Liver (tissue), 9 donors: ENCODE measurements around the gene TARS2. TPM values are rescaled to one million over a fixed set of nuclear protein-coding genes. Genes with fewer than 3 reads are reported as not detected.

ENCODE experiments used
- DNase-seq: peaks from one replicate; pipeline ENCODE4 v3.0.0-alpha.2; 2017; ENCODE audit warnings: low spot score
- H3K27ac ChIP-seq, 2 donors: one replicate each; pipeline ENCODE4 v1.7.0; 2013; ENCODE audit warnings: inconsistent platforms in 2 of 2, low read length in 2 of 2, control low read depth in 1 of 2, low read depth in 1 of 2, mild to moderate bottlenecking in 1 of 2
- H3K27me3 ChIP-seq, 4 donors: one replicate each; pipeline versions ENCODE4 v1.6.1 to v1.7.0; 2013; ENCODE audit warnings: low read length in 3 of 4, inconsistent platforms in 1 of 4, mild to moderate bottlenecking in 1 of 4, moderate library complexity in 1 of 4; ENCODE audit not compliant: control insufficient read depth in 4 of 4, insufficient read depth in 4 of 4
- H3K36me3 ChIP-seq, 4 donors: one replicate each; pipeline versions ENCODE4 v1.6.1 to v1.7.0; 2013; ENCODE audit warnings: low read length in 3 of 4, mild to moderate bottlenecking in 3 of 4, low read depth in 1 of 4, moderate library complexity in 1 of 4; ENCODE audit not compliant: control insufficient read depth in 4 of 4, insufficient read depth in 3 of 4
- H3K4me1 ChIP-seq, 4 donors: one replicate each; pipeline versions ENCODE4 v1.6.1 to v1.7.0; 2013; ENCODE audit warnings: low read length in 3 of 4, mild to moderate bottlenecking in 3 of 4, moderate library complexity in 1 of 4; ENCODE audit not compliant: control insufficient read depth in 4 of 4, insufficient read depth in 4 of 4
- H3K4me3 ChIP-seq, 3 donors: one replicate each; pipeline versions ENCODE4 v1.6.1 to v1.7.0; 2013; ENCODE audit warnings: low read length in 3 of 3, control low read depth in 1 of 3, low read depth in 1 of 3, mild to moderate bottlenecking in 1 of 3
- H3K9ac ChIP-seq, 2 donors: one replicate each; pipeline ENCODE4 v1.7.0; 2013; ENCODE audit warnings: low read length in 2 of 2, mild to moderate bottlenecking in 2 of 2, moderate library complexity in 2 of 2, control low read depth in 1 of 2, low read depth in 1 of 2
- H3K9me3 ChIP-seq, 4 donors: one replicate each; pipeline versions ENCODE4 v1.6.1 to v1.7.0; 2013; ENCODE audit warnings: low read length in 3 of 4; ENCODE audit not compliant: control insufficient read depth in 4 of 4
- EGR1 ChIP-seq, 2 donors: IDR thresholded peaks; 2 replicates each; pipeline ENCODE4 v1.6.1; 2016 to 2018; ENCODE audit warnings: antibody characterized with exemption in 2 of 2, low read depth in 2 of 2
- FOXA2 ChIP-seq: IDR thresholded peaks from 2 replicates; pipeline ENCODE4 v1.6.1; 2016; ENCODE audit warnings: antibody characterized with exemption
- HNF4A ChIP-seq, 2 donors: conservative IDR thresholded peaks; 2 replicates each; pipeline ENCODE4 v1.6.1; 2016; ENCODE audit warnings: antibody characterized with exemption in 2 of 2, mild to moderate bottlenecking in 2 of 2
- HNF4G ChIP-seq: IDR thresholded peaks from 2 replicates; pipeline ENCODE4 v1.6.1; 2016; ENCODE audit warnings: antibody characterized with exemption
- JUND ChIP-seq, 2 donors: IDR thresholded peaks; 2 replicates each; pipeline ENCODE4 v1.6.1; 2016; ENCODE audit warnings: antibody characterized with exemption in 2 of 2
- NR2F2 ChIP-seq: IDR thresholded peaks from 2 replicates; pipeline ENCODE4 v1.6.1; 2016; ENCODE audit warnings: antibody characterized with exemption
- RAD21 ChIP-seq, 2 donors: IDR thresholded peaks; 2 replicates each; pipeline ENCODE4 v1.6.1; 2016; ENCODE audit warnings: antibody characterized with exemption in 2 of 2, mild to moderate bottlenecking in 2 of 2
- RXRA ChIP-seq, 2 donors: IDR thresholded peaks; 2 replicates each; pipeline ENCODE4 v1.6.1; 2017 to 2018; ENCODE audit warnings: antibody characterized with exemption in 2 of 2, mild to moderate bottlenecking in 1 of 2
- SP1 ChIP-seq: IDR thresholded peaks from 2 replicates; pipeline ENCODE4 v1.6.1; 2018; ENCODE audit warnings: antibody characterized with exemption, mild to moderate bottlenecking
- TAF1 ChIP-seq: conservative IDR thresholded peaks from 2 replicates; pipeline ENCODE4 v1.6.1; 2016; ENCODE audit warnings: antibody characterized with exemption, mild to moderate bottlenecking
- YY1 ChIP-seq: IDR thresholded peaks from 2 replicates; pipeline ENCODE4 v1.6.1; 2016; ENCODE audit warnings: antibody characterized with exemption, mild to moderate bottlenecking
- WGBS: extraction: QIAGEN DNeasy Blood & Tissue Kit; methylation state at CpG from one replicate; pipeline ENCODE4 v1.1.7; 2013; 5-methylcytosine and 5-hydroxymethylcytosine counted together
- polyA plus RNA-seq, 2 donors: library from polyadenylated mRNA; stranded (reverse) in 1 of 2; unstranded in 1 of 2; fragments of 200-250 nt in 1 of 2; fragments of >200 nt in 1 of 2; fragmentation: Nextera tagmentation in 1 of 2; extraction: Ambion mirVana in 1 of 2; gene quantifications; one replicate each; pipeline versions ENCODE4 v1.2.1 to v1.2.3, GENCODE V29; 2013 to 2015
- total RNA-seq, 2 donors: library from RNA; depleted of rRNA; stranded (reverse); fragments of >200 nt; gene quantifications; one replicate each; pipeline ENCODE4 v1.2.3, GENCODE V29; 2014
- TF ChIP-seq, protein P1 (sequence below): IDR thresholded peaks from 2 replicates; pipeline ENCODE4 v1.6.1; 2016; ENCODE audit warnings: antibody characterized with exemption
- TF ChIP-seq, protein P2 (sequence below): IDR thresholded peaks from 2 replicates; pipeline ENCODE4 v1.6.1; 2016; ENCODE audit warnings: antibody characterized with exemption, mild to moderate bottlenecking
- donor health status: healthy.
- donor health status: healthy.
- donor health status: healthy.
- donor health status: healthy.
- donor health status: healthy.

Gene TARS2
- total and polyA plus RNA-seq, 4 donors = 10.9 to 20.8 (median 18.6) TPM

DNA sequence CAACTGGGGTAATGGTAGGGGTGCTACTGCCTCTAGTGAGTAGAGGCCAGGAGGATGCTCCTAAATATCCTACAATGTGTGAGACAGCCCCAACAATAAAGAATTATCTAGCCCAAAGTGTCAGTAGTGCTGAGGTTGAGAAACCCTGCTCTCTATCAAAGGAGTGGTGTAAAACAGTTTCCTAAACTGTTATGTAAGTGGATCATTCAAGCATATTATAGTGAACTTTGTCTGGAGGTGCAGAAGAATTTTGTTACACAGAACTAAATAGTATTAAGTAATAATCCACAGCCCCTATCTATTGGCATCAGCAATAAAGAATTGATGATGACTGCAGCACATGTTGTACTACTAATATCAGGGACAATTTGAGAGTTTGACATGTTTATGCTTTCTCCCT is 20.3 kb upstream of the TARS2 start:
- Histone ChIP-seq H3K27ac (peak overlapping the region; percentile 31 to 42), H3K4me1 (peaks cover 2 to 33% (median 24%) of the 10 kb centered on the region in 4 donors), H3K9me3 (no peaks in the 10 kb centered on the region), H3K9ac (no peak overlapping the region), H3K36me3 (peaks cover 6 to 20% (median 15%) of the 10 kb centered on the region in 4 donors), H3K27me3 (no peaks in the 10 kb centered on the region), H3K4me3 (no peak overlapping the region)
- no peak for DNase-seq
- no peak for TF ChIP-seq NR2F2
- peak; percentile 56 to 67 for TF ChIP-seq RXRA (IDR thresholded peaks at IDR 0.05)
- TF ChIP-seq HNF4A (conservative IDR thresholded peaks at IDR 0.05) = peak; percentile 74 to 82
- no peak for TF ChIP-seq TAF1
- peak; percentile 13 to 20 for TF ChIP-seq RAD21 (IDR thresholded peaks at IDR 0.05)
- TF ChIP-seq, protein P1, sequence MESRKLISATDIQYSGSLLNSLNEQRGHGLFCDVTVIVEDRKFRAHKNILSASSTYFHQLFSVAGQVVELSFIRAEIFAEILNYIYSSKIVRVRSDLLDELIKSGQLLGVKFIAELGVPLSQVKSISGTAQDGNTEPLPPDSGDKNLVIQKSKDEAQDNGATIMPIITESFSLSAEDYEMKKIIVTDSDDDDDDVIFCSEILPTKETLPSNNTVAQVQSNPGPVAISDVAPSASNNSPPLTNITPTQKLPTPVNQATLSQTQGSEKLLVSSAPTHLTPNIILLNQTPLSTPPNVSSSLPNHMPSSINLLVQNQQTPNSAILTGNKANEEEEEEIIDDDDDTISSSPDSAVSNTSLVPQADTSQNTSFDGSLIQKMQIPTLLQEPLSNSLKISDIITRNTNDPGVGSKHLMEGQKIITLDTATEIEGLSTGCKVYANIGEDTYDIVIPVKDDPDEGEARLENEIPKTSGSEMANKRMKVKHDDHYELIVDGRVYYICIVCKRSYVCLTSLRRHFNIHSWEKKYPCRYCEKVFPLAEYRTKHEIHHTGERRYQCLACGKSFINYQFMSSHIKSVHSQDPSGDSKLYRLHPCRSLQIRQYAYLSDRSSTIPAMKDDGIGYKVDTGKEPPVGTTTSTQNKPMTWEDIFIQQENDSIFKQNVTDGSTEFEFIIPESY = peak; percentile 53
- no peak for TF ChIP-seq EGR1 (IDR thresholded peaks at IDR 0.05; ENCODE audit: low read depth in 2 of 2)
- TF ChIP-seq HNF4G = peak; percentile 54
- TF ChIP-seq SP1 = peak; percentile 51
- TF ChIP-seq JUND (IDR thresholded peaks at IDR 0.05) = no peak

DNA sequence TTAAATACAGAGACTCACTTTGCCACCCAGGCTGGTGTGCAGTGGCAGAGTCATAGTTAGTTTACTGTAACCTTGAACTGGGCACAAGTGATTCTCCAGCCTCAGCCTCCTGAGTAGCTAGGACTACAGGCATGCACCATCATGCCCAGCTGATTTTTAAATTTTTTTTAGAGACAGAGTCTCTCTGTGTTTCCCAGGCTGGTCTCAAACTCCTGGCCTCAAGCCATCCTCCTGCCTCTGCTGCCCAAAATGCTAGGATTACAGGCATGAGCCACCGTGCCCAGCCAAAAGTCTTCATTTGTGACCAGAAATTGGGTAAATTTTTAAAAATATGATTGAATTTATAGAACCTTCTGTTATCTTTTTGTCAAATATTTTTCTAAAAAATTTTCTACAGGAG is 17.9 kb upstream of the TARS2 start:
- H3K9ac ChIP-seq = no peak overlapping the region
- H3K4me1 ChIP-seq = peaks cover 10 to 52% (median 36%) of the 10 kb centered on the region in 4 donors
- no peak for DNase-seq
- TF ChIP-seq, protein P2, sequence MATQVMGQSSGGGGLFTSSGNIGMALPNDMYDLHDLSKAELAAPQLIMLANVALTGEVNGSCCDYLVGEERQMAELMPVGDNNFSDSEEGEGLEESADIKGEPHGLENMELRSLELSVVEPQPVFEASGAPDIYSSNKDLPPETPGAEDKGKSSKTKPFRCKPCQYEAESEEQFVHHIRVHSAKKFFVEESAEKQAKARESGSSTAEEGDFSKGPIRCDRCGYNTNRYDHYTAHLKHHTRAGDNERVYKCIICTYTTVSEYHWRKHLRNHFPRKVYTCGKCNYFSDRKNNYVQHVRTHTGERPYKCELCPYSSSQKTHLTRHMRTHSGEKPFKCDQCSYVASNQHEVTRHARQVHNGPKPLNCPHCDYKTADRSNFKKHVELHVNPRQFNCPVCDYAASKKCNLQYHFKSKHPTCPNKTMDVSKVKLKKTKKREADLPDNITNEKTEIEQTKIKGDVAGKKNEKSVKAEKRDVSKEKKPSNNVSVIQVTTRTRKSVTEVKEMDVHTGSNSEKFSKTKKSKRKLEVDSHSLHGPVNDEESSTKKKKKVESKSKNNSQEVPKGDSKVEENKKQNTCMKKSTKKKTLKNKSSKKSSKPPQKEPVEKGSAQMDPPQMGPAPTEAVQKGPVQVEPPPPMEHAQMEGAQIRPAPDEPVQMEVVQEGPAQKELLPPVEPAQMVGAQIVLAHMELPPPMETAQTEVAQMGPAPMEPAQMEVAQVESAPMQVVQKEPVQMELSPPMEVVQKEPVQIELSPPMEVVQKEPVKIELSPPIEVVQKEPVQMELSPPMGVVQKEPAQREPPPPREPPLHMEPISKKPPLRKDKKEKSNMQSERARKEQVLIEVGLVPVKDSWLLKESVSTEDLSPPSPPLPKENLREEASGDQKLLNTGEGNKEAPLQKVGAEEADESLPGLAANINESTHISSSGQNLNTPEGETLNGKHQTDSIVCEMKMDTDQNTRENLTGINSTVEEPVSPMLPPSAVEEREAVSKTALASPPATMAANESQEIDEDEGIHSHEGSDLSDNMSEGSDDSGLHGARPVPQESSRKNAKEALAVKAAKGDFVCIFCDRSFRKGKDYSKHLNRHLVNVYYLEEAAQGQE = no peak
- TF ChIP-seq JUND (IDR thresholded peaks at IDR 0.05) = no peak
- no peak for TF ChIP-seq RXRA (IDR thresholded peaks at IDR 0.05)
- no peak for TF ChIP-seq FOXA2
- no peak for TF ChIP-seq TAF1
- no peak for TF ChIP-seq YY1
- 48% methylated on average over 1 of the region's 1 CpG for WGBS
- H3K27me3 ChIP-seq = no peaks in the 10 kb centered on the region
- H3K4me3 ChIP-seq = no peak overlapping the region
- H3K27ac ChIP-seq = peak overlapping the region in 1 of 2 donors; percentile 34
- H3K9me3 ChIP-seq = no peaks in the 10 kb centered on the region
- H3K36me3 ChIP-seq = peaks cover 6 to 25% (median 16%) of the 10 kb centered on the region in 4 donors

DNA sequence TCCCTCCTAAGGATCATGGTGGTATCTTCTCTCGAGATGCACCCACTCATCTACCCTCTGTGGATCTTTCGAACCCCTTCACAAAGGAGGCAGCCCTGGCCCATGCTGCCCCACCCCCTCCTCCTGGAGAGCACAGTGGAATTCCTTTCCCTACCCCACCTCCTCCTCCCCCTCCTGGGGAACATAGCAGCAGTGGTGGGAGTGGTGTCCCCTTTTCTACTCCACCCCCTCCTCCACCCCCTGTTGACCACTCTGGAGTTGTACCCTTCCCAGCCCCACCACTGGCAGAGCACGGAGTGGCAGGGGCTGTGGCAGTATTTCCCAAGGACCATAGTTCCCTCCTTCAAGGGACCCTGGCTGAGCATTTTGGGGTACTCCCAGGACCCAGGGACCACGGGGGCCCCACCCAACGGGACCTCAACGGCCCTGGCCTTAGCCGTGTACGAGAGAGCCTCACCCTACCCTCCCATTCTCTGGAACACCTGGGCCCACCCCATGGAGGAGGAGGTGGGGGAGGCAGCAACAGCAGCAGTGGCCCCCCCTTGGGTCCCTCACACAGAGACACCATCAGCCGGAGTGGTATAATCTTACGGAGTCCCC is 14.5 kb upstream of the TARS2 start:
- Histone ChIP-seq H3K27ac (peak overlapping the region; percentile 6 to 19), H3K36me3 (peaks cover 6 to 20% (median 14%) of the 10 kb centered on the region in 4 donors)
- 93% methylated on average over 10 of the region's 10 CpGs for WGBS

More for the DNA sequence above, 14.5 kb upstream of the TARS2 start:
- Histone ChIP-seq H3K9me3 (no peaks in the 10 kb centered on the region), H3K9ac (no peak overlapping the region), H3K4me3 (no peak overlapping the region), H3K4me1 (peaks cover 14 to 53% (median 39%) of the 10 kb centered on the region in 4 donors), H3K27me3 (no peaks in the 10 kb centered on the region)
- TF ChIP-seq RXRA (IDR thresholded peaks at IDR 0.05) = no peak
- no peak for TF ChIP-seq HNF4A (conservative IDR thresholded peaks at IDR 0.05)
- no peak for TF ChIP-seq EGR1 (IDR thresholded peaks at IDR 0.05; ENCODE audit: low read depth in 2 of 2)
- TF ChIP-seq TAF1 = no peak
- no peak for DNase-seq
